Measurements from ENCODE around the gene FAM222B. TPM values are rescaled to one million over a fixed set of nuclear protein-coding genes. Genes with fewer than 3 reads are reported as not detected.
A peak's percentile ranks its signal among the peaks of the same experiment; 100 is the strongest.
"Not testable (repeated sequence)": the region's sequence is repeated elsewhere in the genome, so short reads cannot be mapped to it uniquely, and the experiment has no call there.

FAM222B gene
- total and polyA plus RNA-seq, 9 of the 15 experiments (the other 6 are each of a cell fraction or from before 2014, with no cell fraction given) = 4.0 to 34.6 (median 7.5) TPM

DNA sequence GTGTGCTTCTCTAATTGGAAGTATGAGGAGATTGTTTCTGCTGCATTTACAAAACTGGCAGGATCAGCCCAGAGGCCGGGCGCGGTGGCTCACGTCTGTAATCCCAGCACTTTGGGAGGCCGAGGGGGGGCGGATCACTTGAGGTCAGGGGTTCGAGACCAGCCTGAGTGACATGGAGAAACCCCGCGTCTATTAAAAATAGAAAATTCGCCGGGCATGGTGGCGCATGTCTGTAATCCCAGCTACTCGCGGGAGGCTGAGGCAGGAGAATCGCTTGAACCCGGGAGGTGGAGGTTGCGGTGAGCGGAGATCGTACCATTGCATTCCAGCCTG, 121.6 kb downstream of the FAM222B start:
- POLR2A ChIA-PET = interaction anchor here (0.6 to 11.1 kb wide), 12 partner anchors 11 to 144 kb away, joined by 3 to 367 read pairs (median 4); partner anchors contain the start of genes ALDOC, PROCA1 and TRAF4
- H3K36me3 ChIP-seq (ENCODE audit: control insufficient read depth, insufficient read depth, low read length) = peaks cover 56% of the 10 kb centered on the region

More for the DNA sequence above, 121.6 kb downstream of the FAM222B start:
- peaks cover 46 to 53% of the 10 kb centered on the region in 2 experiments for H3K4me1 ChIP-seq (replicated peaks in 1 of 2; ENCODE audit: control insufficient read depth in 2 of 2, insufficient read depth in 2 of 2, low read length in 2 of 2)
- intact Hi-C loops (cut with micrococcal nuclease) = loop anchor here (10.0 kb wide), 1 partner anchor 394 kb away; no protein-coding TSS in a partner anchor
- peak overlapping the region; percentile 97 to 100 for H3K9ac ChIP-seq (ENCODE audit: insufficient read depth in 1 of 2, low read depth in 2 of 2, low read length in 2 of 2)
- WGBS (ENCODE audit: insufficient coverage, low coverage, missing lambda C conversion rate) = 1% methylated on average over 19 of the region's 19 CpGs
- H3K4me3 ChIP-seq = peak overlapping the region; percentile 75
- peaks cover 48% of the 10 kb centered on the region for H4K20me1 ChIP-seq (replicated peaks; ENCODE audit: control insufficient read depth, insufficient read depth, low read length)
- FAIRE-seq; H3K9me1 ChIP-seq (ENCODE audit: control insufficient read depth, insufficient read depth, low read length); H3K27me3 ChIP-seq (ENCODE audit: control insufficient read depth in 2 of 2, insufficient read depth in 2 of 2, low read length in 2 of 2); ATAC-seq; BruUV-seq (replicated peaks); in situ Hi-C loops (cut with MboI); H2AFZ ChIP-seq (ENCODE audit: low read depth, low read length); H3K9me3 ChIP-seq (replicated peaks; ENCODE audit: control insufficient read depth, insufficient read depth, low read depth, low read length): not testable (repeated sequence)
- H3K79me2 ChIP-seq (ENCODE audit: control insufficient read depth, insufficient read depth, low read length) = peaks cover 71% of the 10 kb centered on the region
- CTCF ChIA-PET (ENCODE audit: low intra/inter-chr PET ratio) = interaction anchor here (1.2 to 2.1 kb wide), 2 partner anchors 29 to 31 kb away, joined by 3 to 10 read pairs; no protein-coding TSS in a partner anchor
- H3K27ac ChIP-seq (ENCODE audit: extremely low read depth, low read depth, low read length) = peak overlapping the region; percentile 95
- peak in 1 of 4 experiments; percentile 48 for DNase-seq (ENCODE audit: extremely low read depth in 1 of 4, low spot score in 3 of 4)
- TF ChIP-seq BCOR (IDR thresholded peaks at IDR 0.05) (0 out of 2 replicates have a peak, but pooled peaks have one; percentile 29), POLR2B (IDR thresholded peaks at IDR 0.05; ENCODE audit: low read depth, partially characterized antibody) (peak; percentile 12), POLR2G (IDR thresholded peaks at IDR 0.05; ENCODE audit: low read depth, low read length) (peak; percentile 58; the same call in 1 of the 2 replicates), RBBP5 (IDR thresholded peaks at IDR 0.05; ENCODE audit: borderline replicate concordance, insufficient read depth, low read length, poor library complexity, severe bottlenecking) (peak; percentile 47), TAF7 (tag; IDR thresholded peaks at IDR 0.05) (0 out of 2 replicates have a peak, but pooled peaks have one; percentile 9)
- TF ChIP-seq, protein P1, sequence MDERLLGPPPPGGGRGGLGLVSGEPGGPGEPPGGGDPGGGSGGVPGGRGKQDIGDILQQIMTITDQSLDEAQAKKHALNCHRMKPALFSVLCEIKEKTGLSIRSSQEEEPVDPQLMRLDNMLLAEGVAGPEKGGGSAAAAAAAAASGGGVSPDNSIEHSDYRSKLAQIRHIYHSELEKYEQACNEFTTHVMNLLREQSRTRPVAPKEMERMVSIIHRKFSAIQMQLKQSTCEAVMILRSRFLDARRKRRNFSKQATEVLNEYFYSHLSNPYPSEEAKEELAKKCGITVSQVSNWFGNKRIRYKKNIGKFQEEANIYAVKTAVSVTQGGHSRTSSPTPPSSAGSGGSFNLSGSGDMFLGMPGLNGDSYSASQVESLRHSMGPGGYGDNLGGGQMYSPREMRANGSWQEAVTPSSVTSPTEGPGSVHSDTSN (CRISPR knock-in tag; IDR thresholded peaks at IDR 0.05; ENCODE audit: low read depth) = not testable (repeated sequence)
- TF ChIP-seq, protein P1 (tag; conservative IDR thresholded peaks at IDR 0.05; ENCODE audit: low read depth) = 0 out of 2 replicates have a peak, but pooled peaks have one; percentile 3
- TF ChIP-seq, protein P2, sequence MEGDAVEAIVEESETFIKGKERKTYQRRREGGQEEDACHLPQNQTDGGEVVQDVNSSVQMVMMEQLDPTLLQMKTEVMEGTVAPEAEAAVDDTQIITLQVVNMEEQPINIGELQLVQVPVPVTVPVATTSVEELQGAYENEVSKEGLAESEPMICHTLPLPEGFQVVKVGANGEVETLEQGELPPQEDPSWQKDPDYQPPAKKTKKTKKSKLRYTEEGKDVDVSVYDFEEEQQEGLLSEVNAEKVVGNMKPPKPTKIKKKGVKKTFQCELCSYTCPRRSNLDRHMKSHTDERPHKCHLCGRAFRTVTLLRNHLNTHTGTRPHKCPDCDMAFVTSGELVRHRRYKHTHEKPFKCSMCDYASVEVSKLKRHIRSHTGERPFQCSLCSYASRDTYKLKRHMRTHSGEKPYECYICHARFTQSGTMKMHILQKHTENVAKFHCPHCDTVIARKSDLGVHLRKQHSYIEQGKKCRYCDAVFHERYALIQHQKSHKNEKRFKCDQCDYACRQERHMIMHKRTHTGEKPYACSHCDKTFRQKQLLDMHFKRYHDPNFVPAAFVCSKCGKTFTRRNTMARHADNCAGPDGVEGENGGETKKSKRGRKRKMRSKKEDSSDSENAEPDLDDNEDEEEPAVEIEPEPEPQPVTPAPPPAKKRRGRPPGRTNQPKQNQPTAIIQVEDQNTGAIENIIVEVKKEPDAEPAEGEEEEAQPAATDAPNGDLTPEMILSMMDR (IDR thresholded peaks at IDR 0.05 in 2 of 3, conservative IDR thresholded peaks at IDR 0.05 in 1 of 3; ENCODE audit: insufficient read depth in 2 of 3, low read depth in 1 of 3, low read length in 3 of 3) = 0 out of 6 replicates have a peak, but pooled peaks of 1 of the 3 experiments have one; percentile 16
- peak overlapping the region; percentile 96 for H3K4me2 ChIP-seq (ENCODE audit: insufficient read depth, low read length)

All from K562 (cell line).